DND-41 (cell line): ENCODE results near the gene DBP.

ENCODE experiments used
- ATAC-seq: fragments of 200-7000 bp; cut with Tn5 transposase; 3 replicates; pipeline ENCODE4 v1.9.1; 2021; ENCODE audit warnings: low read depth; ENCODE audit not compliant: insufficient read depth
- DNase-seq: peaks from one replicate; pipeline ENCODE4 v3.0.0-alpha.2; 2020
- H2AFZ ChIP-seq: 2 replicates; pipeline ENCODE4 v1.6.0; 2012; ENCODE audit warnings: low read depth, low read length
- H3K27ac ChIP-seq: 2 replicates; pipeline ENCODE4 v1.5.1; 2012; ENCODE audit warnings: low read length, inconsistent platforms
- H3K27me3 ChIP-seq: fragments of 200-600 bp; sonication (generic); 2 replicates; pipeline ENCODE4 v1.6.0; 2012; ENCODE audit warnings: low read length, mild to moderate bottlenecking, inconsistent platforms; ENCODE audit not compliant: insufficient read depth, poor library complexity
- H3K36me3 ChIP-seq: 2 replicates; pipeline ENCODE4 v1.5.1; 2012; ENCODE audit warnings: low read length, inconsistent platforms; ENCODE audit not compliant: insufficient read depth
- H3K4me1 ChIP-seq: 2 replicates; pipeline ENCODE4 v1.5.1; 2012; ENCODE audit warnings: mild to moderate bottlenecking, low read length; ENCODE audit not compliant: insufficient read depth
- H3K4me2 ChIP-seq: 2 replicates; pipeline ENCODE4 v1.6.0; 2012; ENCODE audit warnings: mild to moderate bottlenecking, moderate library complexity, low read length, inconsistent platforms; ENCODE audit not compliant: insufficient read depth
- H3K4me3 ChIP-seq, 2 experiments: fragments of 200-600 bp in 1 of 2; shearing (Covaris generic) in 1 of 2; 2 replicates each; pipeline ENCODE4 v1.5.1; 2012 to 2016; ENCODE audit warnings: inconsistent platforms in 2 of 2, low read length in 2 of 2, mild to moderate bottlenecking in 2 of 2, low read depth in 1 of 2, moderate library complexity in 1 of 2
- H3K79me2 ChIP-seq: 2 replicates; pipeline ENCODE4 v1.6.0; 2012; ENCODE audit warnings: low read length, inconsistent platforms; ENCODE audit not compliant: insufficient read depth
- H3K9ac ChIP-seq: 2 replicates; pipeline ENCODE4 v1.6.0; 2012; ENCODE audit warnings: low read depth, mild to moderate bottlenecking, inconsistent platforms, low read length, moderate library complexity
- H3K9me3 ChIP-seq: 2 replicates; pipeline ENCODE4 v1.5.1; 2012; ENCODE audit warnings: low read length, moderate library complexity, mild to moderate bottlenecking, inconsistent platforms; ENCODE audit not compliant: insufficient read depth, severe bottlenecking
- H4K20me1 ChIP-seq: 2 replicates; pipeline ENCODE4 v1.6.0; 2012; ENCODE audit warnings: low read length; ENCODE audit not compliant: insufficient read depth
- EZH2 ChIP-seq: IDR thresholded peaks from 3 replicates; pipeline ENCODE4 v1.6.1; 2012; ENCODE audit warnings: borderline replicate concordance, low read depth, mild to moderate bottlenecking, moderate library complexity, low read length, inconsistent platforms; ENCODE audit not compliant: severe bottlenecking
- TF ChIP-seq, protein P1 (sequence below): IDR thresholded peaks from 2 replicates; pipeline ENCODE4 v1.5.1; 2012; ENCODE audit warnings: borderline replicate concordance, low read length, moderate library complexity, mild to moderate bottlenecking; ENCODE audit not compliant: poor library complexity, severe bottlenecking; ENCODE audit errors: extremely low read depth

Gene DBP

DNA sequence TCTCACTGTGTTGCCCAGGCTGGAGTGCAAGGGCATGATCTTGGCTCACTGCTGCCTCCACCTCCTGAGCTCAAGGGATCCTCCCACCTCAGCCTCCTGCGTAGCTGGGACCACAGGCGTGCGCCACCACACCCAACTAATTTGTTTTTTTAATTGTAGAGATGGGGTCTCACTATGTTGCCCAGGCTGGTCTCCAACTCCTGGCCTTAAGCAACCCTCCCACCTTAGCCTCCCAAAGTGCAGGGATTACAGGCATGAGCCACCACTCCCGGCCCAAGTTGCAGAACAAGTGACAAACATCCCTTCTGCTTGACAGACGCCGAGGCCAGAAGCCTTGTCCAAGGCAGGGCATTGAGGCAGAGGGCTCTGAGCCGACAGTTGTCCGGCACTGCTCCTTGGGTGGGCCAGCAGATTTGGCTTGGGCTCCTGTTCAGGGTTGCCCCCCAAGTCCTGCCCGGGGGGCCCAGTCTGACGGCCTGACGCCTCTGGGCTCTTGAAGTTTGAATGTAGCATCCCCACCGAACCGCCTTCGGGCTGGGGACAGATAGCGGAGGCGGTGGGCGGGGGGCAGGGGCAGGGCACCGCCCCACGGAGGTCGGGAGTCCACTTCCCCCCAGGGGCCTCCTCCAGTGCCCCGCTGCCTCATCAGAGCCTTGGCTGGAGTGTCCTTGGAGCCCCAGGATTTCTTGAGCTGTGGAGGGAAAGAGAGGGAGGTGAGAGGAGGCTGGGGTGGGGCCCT is 36.3 kb downstream of the DBP start:
- Histone ChIP-seq H4K20me1 (no peaks in the 10 kb centered on the region), H3K36me3 (no peaks in the 10 kb centered on the region), H3K27ac (no peak overlapping the region), H3K4me3 (no peak overlapping the region), H3K9ac (no peak overlapping the region), H2AFZ (no peak overlapping the region), H3K79me2 (no peaks in the 10 kb centered on the region), H3K4me1 (no peaks in the 10 kb centered on the region), H3K27me3 (no peaks in the 10 kb centered on the region), H3K9me3 (no peaks in the 10 kb centered on the region), H3K4me2 (no peak overlapping the region)
- no peak for ATAC-seq
- no peak for TF ChIP-seq EZH2
- TF ChIP-seq, protein P1, sequence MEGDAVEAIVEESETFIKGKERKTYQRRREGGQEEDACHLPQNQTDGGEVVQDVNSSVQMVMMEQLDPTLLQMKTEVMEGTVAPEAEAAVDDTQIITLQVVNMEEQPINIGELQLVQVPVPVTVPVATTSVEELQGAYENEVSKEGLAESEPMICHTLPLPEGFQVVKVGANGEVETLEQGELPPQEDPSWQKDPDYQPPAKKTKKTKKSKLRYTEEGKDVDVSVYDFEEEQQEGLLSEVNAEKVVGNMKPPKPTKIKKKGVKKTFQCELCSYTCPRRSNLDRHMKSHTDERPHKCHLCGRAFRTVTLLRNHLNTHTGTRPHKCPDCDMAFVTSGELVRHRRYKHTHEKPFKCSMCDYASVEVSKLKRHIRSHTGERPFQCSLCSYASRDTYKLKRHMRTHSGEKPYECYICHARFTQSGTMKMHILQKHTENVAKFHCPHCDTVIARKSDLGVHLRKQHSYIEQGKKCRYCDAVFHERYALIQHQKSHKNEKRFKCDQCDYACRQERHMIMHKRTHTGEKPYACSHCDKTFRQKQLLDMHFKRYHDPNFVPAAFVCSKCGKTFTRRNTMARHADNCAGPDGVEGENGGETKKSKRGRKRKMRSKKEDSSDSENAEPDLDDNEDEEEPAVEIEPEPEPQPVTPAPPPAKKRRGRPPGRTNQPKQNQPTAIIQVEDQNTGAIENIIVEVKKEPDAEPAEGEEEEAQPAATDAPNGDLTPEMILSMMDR = no peak
- DNase-seq = no peak

DNA sequence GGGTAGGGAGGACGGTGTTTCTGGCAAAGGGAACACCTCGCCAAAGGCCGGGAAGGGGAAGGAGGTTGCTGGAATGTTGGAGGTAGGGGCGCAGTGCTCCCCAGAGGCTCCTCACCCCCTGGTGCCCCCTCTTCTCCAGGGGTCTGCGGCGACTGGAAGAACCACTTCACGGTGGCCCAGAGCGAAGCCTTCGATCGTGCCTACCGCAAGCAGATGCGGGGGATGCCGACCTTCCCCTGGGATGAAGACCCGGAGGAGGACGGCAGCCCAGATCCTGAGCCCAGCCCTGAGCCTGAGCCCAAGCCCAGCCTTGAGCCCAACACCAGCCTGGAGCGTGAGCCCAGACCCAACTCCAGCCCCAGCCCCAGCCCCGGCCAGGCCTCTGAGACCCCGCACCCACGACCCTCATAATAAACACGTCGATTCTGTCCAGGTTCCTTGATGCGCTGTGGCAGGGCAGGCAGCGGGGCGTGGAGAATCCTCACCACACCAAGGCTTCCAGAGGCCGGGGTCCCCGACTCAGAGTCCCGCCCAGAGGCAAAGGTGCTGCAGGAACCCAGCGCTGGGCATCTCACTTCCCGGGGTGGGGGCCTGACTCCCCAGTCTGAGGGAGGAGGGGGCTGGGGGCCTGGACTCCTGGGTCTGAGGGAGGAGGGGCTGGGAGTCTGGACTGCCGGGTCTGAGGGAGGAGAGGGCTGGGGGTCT is 38.0 kb downstream of the DBP start:
- H3K36me3 ChIP-seq = no peaks in the 10 kb centered on the region
- TF ChIP-seq, protein P1 = no peak
- no peak for TF ChIP-seq EZH2
- H3K27me3 ChIP-seq = no peaks in the 10 kb centered on the region
- H3K4me1 ChIP-seq = no peaks in the 10 kb centered on the region
- H3K4me2 ChIP-seq = no peak overlapping the region
- ATAC-seq = no peak
- H4K20me1 ChIP-seq = no peaks in the 10 kb centered on the region
- H2AFZ ChIP-seq = no peak overlapping the region
- no peak overlapping the region for H3K4me3 ChIP-seq
- no peak overlapping the region for H3K27ac ChIP-seq
- no peak overlapping the region for H3K9ac ChIP-seq
- H3K9me3 ChIP-seq = no peaks in the 10 kb centered on the region
- no peaks in the 10 kb centered on the region for H3K79me2 ChIP-seq
- no peak for DNase-seq

DNA sequence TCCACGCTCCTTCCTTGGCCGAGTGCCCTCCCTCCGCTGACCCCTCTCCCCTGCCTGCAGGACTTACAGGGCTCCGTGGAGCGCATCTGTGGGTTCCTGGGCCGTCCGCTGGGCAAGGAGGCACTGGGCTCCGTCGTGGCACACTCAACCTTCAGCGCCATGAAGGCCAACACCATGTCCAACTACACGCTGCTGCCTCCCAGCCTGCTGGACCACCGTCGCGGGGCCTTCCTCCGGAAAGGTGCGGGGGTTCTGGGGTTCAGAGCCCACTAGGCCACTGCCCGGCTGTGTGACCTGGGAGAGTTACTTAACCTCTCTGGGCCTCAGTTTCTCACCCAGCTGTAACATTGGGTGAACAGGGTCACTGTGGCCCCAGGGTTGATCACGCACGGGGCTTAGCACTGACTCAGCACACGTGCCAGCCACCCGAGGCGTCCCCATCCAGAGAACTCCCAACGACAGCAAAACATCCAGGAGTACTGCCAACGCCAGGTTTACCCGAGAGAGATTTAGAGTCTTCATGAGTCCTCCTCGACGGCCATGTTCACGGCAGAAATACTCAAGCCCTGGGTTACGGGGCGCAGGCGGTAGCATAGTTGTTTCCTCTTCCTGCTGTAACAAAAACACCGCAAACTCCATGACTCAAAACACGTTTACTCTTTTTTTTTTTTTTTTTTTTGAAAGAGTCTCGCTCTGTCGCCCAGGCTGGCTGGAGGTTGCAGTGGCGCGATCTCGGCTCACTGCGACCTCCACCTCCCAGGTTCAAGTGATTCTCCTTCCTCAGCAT is 40.3 kb downstream of the DBP start:
- Histone ChIP-seq H3K27ac (no peak overlapping the region), H2AFZ (no peak overlapping the region), H4K20me1 (no peaks in the 10 kb centered on the region), H3K36me3 (no peaks in the 10 kb centered on the region), H3K4me2 (no peak overlapping the region), H3K9ac (no peak overlapping the region), H3K4me3 (no peak overlapping the region), H3K79me2 (no peaks in the 10 kb centered on the region), H3K4me1 (no peaks in the 10 kb centered on the region), H3K27me3 (no peaks in the 10 kb centered on the region), H3K9me3 (no peaks in the 10 kb centered on the region)
- TF ChIP-seq, protein P1 = no peak
- TF ChIP-seq EZH2 = no peak
- ATAC-seq (no peak), DNase-seq (no peak)
